Coronary artery (tissue), 2 donors: ENCODE measurements around the gene MFSD6L.
"Not testable (repeated sequence)": the region's sequence is repeated elsewhere in the genome, so short reads cannot be mapped to it uniquely, and the experiment has no call there.

Experiments
- DNase-seq: peaks from one replicate; pipeline ENCODE4 v3.0.0-alpha.2; 2017; ENCODE audit warnings: low spot score
- H3K27ac ChIP-seq, 2 donors: fragments of 200-600 bp; sonication (generic); one replicate each; pipeline ENCODE4 v1.5.1; 2016 to 2019
- H3K4me3 ChIP-seq: fragments of 200-600 bp; sonication (generic); 2 replicates; pipeline ENCODE4 v1.5.1; 2016; ENCODE audit warnings: mild to moderate bottlenecking, moderate library complexity
- CTCF ChIP-seq: fragments of 200-600 bp; sonication (generic); IDR thresholded peaks from one replicate; pipeline ENCODE4 v1.5.1; 2019; ENCODE audit warnings: antibody characterized with exemption

Gene MFSD6L

GRCh38 chr17:8818047-8818446 lies 18.9 kb upstream of the MFSD6L start:
- no peak for DNase-seq
- no peak for TF ChIP-seq CTCF
- Histone ChIP-seq H3K27ac (no peak overlapping the region), H3K4me3 (no peak overlapping the region)

GRCh38 chr17:8806926-8807550 lies 7.9 kb upstream of the MFSD6L start:
- no peak overlapping the region for H3K27ac ChIP-seq
- DNase-seq, result no peak
- no peak overlapping the region for H3K4me3 ChIP-seq
- no peak for TF ChIP-seq CTCF

- TF ChIP-seq CTCF, result no peak
- Histone ChIP-seq H3K4me3 (no peak overlapping the region), H3K27ac (no peak overlapping the region)
- DNase-seq, result no peak
Measured at GRCh38 chr17:8806253-8806925, 7.2 kb upstream of the MFSD6L start.

GRCh38 chr17:8805396-8805795 lies 6.2 kb upstream of the MFSD6L start:
- H3K4me3 ChIP-seq, DNase-seq, H3K27ac ChIP-seq: not testable (repeated sequence)

DNA sequence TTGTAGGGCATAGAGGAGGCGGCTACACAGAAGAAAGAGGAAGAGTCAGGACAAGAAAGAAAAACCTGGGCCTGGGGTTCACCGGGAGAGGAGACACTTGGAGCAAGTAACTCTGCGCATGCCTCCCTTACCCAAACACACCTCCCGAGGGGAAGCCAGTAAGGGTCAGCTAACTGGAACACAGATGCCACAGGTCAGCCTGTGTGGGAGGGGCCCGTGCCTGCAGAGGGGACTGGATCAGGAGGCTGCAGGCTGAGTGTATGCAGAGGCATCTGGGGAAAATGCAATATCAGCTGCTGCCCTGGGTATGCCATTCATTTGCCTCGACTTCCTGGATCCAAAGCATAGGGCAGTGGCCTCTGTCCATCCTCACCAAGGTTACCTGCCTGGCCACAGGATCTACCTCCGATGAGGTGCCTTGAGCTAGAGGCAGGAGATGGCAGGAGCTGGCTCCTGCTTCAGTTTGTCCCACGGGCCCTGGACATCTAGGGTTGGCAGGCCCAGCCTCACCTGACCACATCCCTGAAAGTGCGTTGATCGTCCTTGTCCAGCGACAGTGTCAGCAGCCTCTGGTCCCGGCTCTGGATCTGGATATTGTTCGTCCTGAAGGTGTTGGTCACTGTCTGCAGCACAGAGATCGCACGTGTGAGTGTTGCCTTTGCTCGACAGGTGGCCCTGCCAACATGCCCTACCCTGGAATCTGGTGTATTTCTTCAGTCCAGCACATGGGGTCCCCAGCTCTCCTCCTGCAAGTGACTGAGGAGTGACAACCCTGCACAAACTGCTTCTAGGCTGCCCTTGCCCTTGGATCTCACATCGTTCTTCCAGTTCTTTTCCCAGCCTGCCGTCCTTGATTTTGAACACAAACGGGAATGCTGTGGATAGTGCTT lies 4.6 kb upstream of the MFSD6L start:
- DNase-seq, result peak; percentile 65
- Histone ChIP-seq H3K4me3 (no peak overlapping the region), H3K27ac (no peak overlapping the region)

GRCh38 chr17:8801135-8801840 lies 2.1 kb upstream of the MFSD6L start:
- TF ChIP-seq CTCF, result no peak
- H3K4me3 ChIP-seq, result no peak overlapping the region
- no peak overlapping the region for H3K27ac ChIP-seq
- DNase-seq, result peak; percentile 50

More for the DNA sequence above, 4.6 kb upstream of the MFSD6L start:
- no peak for TF ChIP-seq CTCF

DNA sequence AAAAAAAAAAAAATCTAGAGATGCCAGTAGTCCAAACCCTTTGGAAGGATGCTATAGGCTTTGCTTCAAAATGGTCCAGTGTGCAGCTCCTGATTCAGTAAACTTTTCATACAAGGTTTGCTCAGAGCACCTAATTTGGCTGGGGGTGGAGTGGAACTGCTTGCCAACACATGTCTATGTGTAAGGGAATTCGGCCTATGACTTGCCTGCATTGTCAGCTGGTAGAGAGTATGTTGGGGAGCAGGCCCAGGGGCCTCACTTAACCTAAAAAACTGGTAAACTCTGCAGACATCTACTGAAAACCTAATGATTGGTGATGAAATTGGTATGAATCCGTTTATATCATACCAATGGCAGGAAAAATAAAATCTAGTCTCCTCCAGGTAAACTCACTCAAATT lies 1.5 kb upstream of the MFSD6L start:
- no peak for DNase-seq
- H3K4me3 ChIP-seq, result no peak overlapping the region
- H3K27ac ChIP-seq, result no peak overlapping the region
- TF ChIP-seq CTCF, result no peak
